HepG2 (cell line): ENCODE measurements around the gene AUTS2. TPM values are rescaled to one million over a fixed set of nuclear protein-coding genes. Genes with fewer than 3 reads are reported as not detected.

Experiments
- ATAC-seq: fragments of 200-7000 bp; cut with Tn5 transposase; 3 replicates; pipeline ENCODE4 v1.9.1; 2020; ENCODE audit warnings: mild to moderate bottlenecking, moderate library complexity
- BruUV-seq: library from RNA; stranded (reverse); fragments of 400-500 nt; replicated peaks from 2 replicates; lab custom pipeline; 2021; lab: Mats Ljungman, UMichigan
- CTCF ChIA-PET: fragments of 300-600 bp; formaldehyde crosslinking; extraction: SDS; loops from one replicate; lab custom pipeline; 2021; ENCODE audit warnings: low total read pairs, inconsistent platforms, low intra/inter-chr PET ratio; lab: Yijun Ruan, JAX
- POLR2A ChIA-PET: fragments of 350-600 bp; sonication (Branson Sonifier 250); formaldehyde crosslinking; loops from one replicate; lab custom pipeline; 2020; ENCODE audit warnings: antibody characterized with exemption, inconsistent platforms; lab: Yijun Ruan, JAX
- DNase-seq: peaks from one replicate; pipeline ENCODE4 v3.0.0-alpha.2; 2015; ENCODE audit warnings: low spot score
- FAIRE-seq: peaks from 3 replicates; lab custom pipeline; 2011; peaks lifted over from hg19 to GRCh38; lab: Jason Lieb, UNC
- H2AFZ ChIP-seq: one replicate; pipeline ENCODE4 v1.6.1; 2011; ENCODE audit warnings: low read length, inconsistent platforms
- H3K27ac ChIP-seq: fragments of 300-600 bp; 3 replicates; pipeline ENCODE4 v1.8.0; 2011; ENCODE audit warnings: mixed run types, mild to moderate bottlenecking, mixed read lengths, low read length, inconsistent platforms; ENCODE audit not compliant: insufficient read depth; ENCODE audit errors: extremely low read length
- H3K27me3 ChIP-seq, 2 experiments: fragments of 200-600 bp in 1 of 2; 2 replicates in 1 of 2; 3 replicates in 1 of 2; pipeline versions ENCODE4 v1.6.0 to v1.8.0; 2011; ENCODE audit warnings: low read length in 2 of 2, mild to moderate bottlenecking in 2 of 2, moderate library complexity in 2 of 2, inconsistent platforms in 1 of 2; ENCODE audit not compliant: insufficient read depth in 2 of 2, control insufficient read depth in 1 of 2
- H3K36me3 ChIP-seq, 2 experiments: fragments of 200-600 bp in 1 of 2; replicated peaks in 1 of 2; 2 replicates in 1 of 2; 3 replicates in 1 of 2; pipeline versions ENCODE4 v1.5.1 to v1.8.0; 2011; ENCODE audit warnings: low read length in 2 of 2, inconsistent platforms in 1 of 2; ENCODE audit not compliant: insufficient read depth in 2 of 2, control insufficient read depth in 1 of 2
- H3K4me1 ChIP-seq: 2 replicates; pipeline ENCODE4 v1.5.1; 2012; ENCODE audit warnings: low read length, inconsistent platforms; ENCODE audit not compliant: insufficient read depth
- H3K4me2 ChIP-seq: 2 replicates; pipeline ENCODE4 v1.6.0; 2011; ENCODE audit warnings: low read depth, low read length, inconsistent platforms
- H3K4me3 ChIP-seq, 3 experiments: fragments of 200-600 bp in 1 of 3; sonication (generic), shearing (Covaris generic) in 1 of 3; replicated peaks in 1 of 3; 2 replicates each; pipeline ENCODE4 v1.5.1; 2011 to 2016; ENCODE audit warnings: low read length in 3 of 3, inconsistent platforms in 2 of 3, low read depth in 2 of 3, mild to moderate bottlenecking in 2 of 3, control low read depth in 1 of 3, mixed read lengths in 1 of 3; ENCODE audit not compliant: insufficient read depth in 1 of 3
- H3K79me2 ChIP-seq: one replicate; pipeline ENCODE4 v1.6.1; 2011; ENCODE audit warnings: low read length, inconsistent platforms; ENCODE audit not compliant: insufficient read depth
- H3K9ac ChIP-seq: 2 replicates; pipeline ENCODE4 v1.6.0; 2011; ENCODE audit warnings: mild to moderate bottlenecking, low read depth, low read length, inconsistent platforms; ENCODE audit not compliant: insufficient read depth
- H3K9me3 ChIP-seq: 2 replicates; pipeline ENCODE4 v1.5.1; 2012; ENCODE audit warnings: mild to moderate bottlenecking, low read length
- H4K20me1 ChIP-seq: 2 replicates; pipeline ENCODE4 v1.6.0; 2011; ENCODE audit warnings: inconsistent platforms, mild to moderate bottlenecking, low read length, moderate library complexity; ENCODE audit not compliant: insufficient read depth
- BCL6 ChIP-seq: IDR thresholded peaks from 2 replicates; pipeline ENCODE4 v1.6.1; 2016; ENCODE audit warnings: missing genetic modification reagents, missing compliant biosample characterization
- MIXL1 ChIP-seq: IDR thresholded peaks from 2 replicates; pipeline ENCODE4 v1.6.1; 2016
- MTA1 ChIP-seq: sonication (generic); formaldehyde crosslinking; IDR thresholded peaks from 2 replicates; pipeline ENCODE4 v1.4.0; 2020; ENCODE audit warnings: missing genetic modification reagents, mild to moderate bottlenecking, borderline replicate concordance
- RELA ChIP-seq: sonication (generic); formaldehyde crosslinking; IDR thresholded peaks from 2 replicates; pipeline ENCODE4 v1.4.0; 2020; ENCODE audit warnings: missing genetic modification reagents
- TAF15 ChIP-seq: fragments of 200-400 bp; formaldehyde crosslinking; IDR thresholded peaks from one replicate; pipeline ENCODE4 v1.6.1; 2018; ENCODE audit warnings: mild to moderate bottlenecking, low read depth, low read length; ENCODE audit not compliant: poor library complexity, severe bottlenecking
- TCF12 ChIP-seq, 2 experiments: fragments of 450-650 bp in 1 of 2; sonication (generic) in 1 of 2; formaldehyde crosslinking in 1 of 2; IDR thresholded peaks; 2 replicates each; pipeline versions ENCODE4 v1.6.1 to v1.8.0; 2017 to 2022; ENCODE audit warnings: antibody characterized with exemption in 1 of 2, mild to moderate bottlenecking in 1 of 2, missing genetic modification reagents in 1 of 2, moderate library complexity in 1 of 2
- ZBTB1 ChIP-seq: sonication (generic); formaldehyde crosslinking; IDR thresholded peaks from 2 replicates; pipeline ENCODE4 v1.4.0; 2020; ENCODE audit warnings: missing genetic modification reagents, borderline replicate concordance
- ZNF382 ChIP-seq: sonication (generic); formaldehyde crosslinking; IDR thresholded peaks from 2 replicates; pipeline ENCODE4 v1.5.0; 2020; ENCODE audit warnings: missing genetic modification reagents, mild to moderate bottlenecking, borderline replicate concordance
- ZNF468 ChIP-seq: sonication (generic); formaldehyde crosslinking; IDR thresholded peaks from 2 replicates; pipeline ENCODE4 v1.8.0; 2022; ENCODE audit warnings: mild to moderate bottlenecking, moderate library complexity, missing genetic modification reagents
- ZNF761 ChIP-seq: sonication (generic); formaldehyde crosslinking; conservative IDR thresholded peaks from 2 replicates; pipeline ENCODE4 v1.4.0; 2020; ENCODE audit warnings: mild to moderate bottlenecking, missing genetic modification reagents
- WGBS: methylation state at CpG from one replicate; pipeline ENCODE4 v1.1.6; 2017; ENCODE audit warnings: low lambda C conversion rate; 5-methylcytosine and 5-hydroxymethylcytosine counted together
- in situ Hi-C: cut with HindIII; loops from 2 replicates; pipeline ENCODE4 v1.10.0; 2017; ENCODE audit warnings: low pct_unique_long_range_greater_than_20kb; ENCODE audit not compliant: extremely low pct_ligation_motif_present
- intact Hi-C: fragments of 100-400 bp; cut with micrococcal nuclease; formaldehyde crosslinking; loops from one replicate; pipeline ENCODE4 v1.10.0; 2022; ENCODE audit not compliant: unreplicated experiment
- polyA plus RNA-seq, 8 experiments: library from polyadenylated mRNA; depleted of rRNA in 3 of 8; stranded (reverse) in 7 of 8; unstranded in 1 of 8; fragments of >200 nt; fragmentation: Illumina TruSeq in 4 of 8; extraction: Trizol in 4 of 8; gene quantifications; 2 replicates each; pipeline versions ENCODE4 v1.2.1 to v1.2.3, GENCODE V29; 2011 to 2016; ENCODE audit warnings: low read depth in 4 of 8, missing spikeins in 1 of 8, mixed read lengths in 1 of 8; ENCODE audit not compliant: insufficient read depth in 1 of 8
- total RNA-seq, 5 experiments: library from RNA; depleted of rRNA; stranded (reverse); fragments of >200 nt; fragmentation: Illumina TruSeq; extraction: Trizol; gene quantifications; 2 replicates each; pipeline ENCODE4 v1.2.3, GENCODE V29; 2016; ENCODE audit warnings: low read depth in 1 of 5
- TF ChIP-seq, protein P1 (sequence below): IDR thresholded peaks from 2 replicates; pipeline ENCODE4 v1.6.1; 2016; ENCODE audit warnings: missing compliant biosample characterization, missing genetic modification reagents, borderline replicate concordance

AUTS2 gene
- total and polyA plus RNA-seq, 2 of the 13 experiments (the other 11 are each of a cell fraction or from before 2014, with no cell fraction given) = 0.38 TPM; not detected in 1

- TF ChIP-seq MIXL1 (CRISPR knock-in tag) (no peak), RELA (CRISPR knock-in tag) (no peak)
Measured at GRCh38 chr7:69770613-69771012, 172.3 kb downstream of the AUTS2 start (continued).

- Histone ChIP-seq H2AFZ (no peak overlapping the region), H3K9ac (no peak overlapping the region), H3K27ac (no peak overlapping the region), H3K4me3 (no peak overlapping the region), H3K4me2 (no peak overlapping the region), H3K36me3 (no peaks in the 10 kb centered on the region), H4K20me1 (no peaks in the 10 kb centered on the region), H3K79me2 (no peaks in the 10 kb centered on the region), H3K9me3 (no peaks in the 10 kb centered on the region), H3K4me1 (no peaks in the 10 kb centered on the region), H3K27me3 (no peaks in the 10 kb centered on the region)
- ATAC-seq (no peak), DNase-seq (no peak), FAIRE-seq (no peak)
- ChIA-PET POLR2A (no interaction called here), CTCF (no interaction called here)
- no TSS peak for BruUV-seq
- intact Hi-C loops (no loop called here), in situ Hi-C loops (no loop called here)
- 44% methylated on average over 9 of the region's 9 CpGs for WGBS
- no peak for TF ChIP-seq ZNF382
- TF ChIP-seq ZNF468 (CRISPR knock-in tag) = no peak
- TF ChIP-seq TAF15 = no peak
- TF ChIP-seq BCL6 = no peak
- TF ChIP-seq, protein P1, sequence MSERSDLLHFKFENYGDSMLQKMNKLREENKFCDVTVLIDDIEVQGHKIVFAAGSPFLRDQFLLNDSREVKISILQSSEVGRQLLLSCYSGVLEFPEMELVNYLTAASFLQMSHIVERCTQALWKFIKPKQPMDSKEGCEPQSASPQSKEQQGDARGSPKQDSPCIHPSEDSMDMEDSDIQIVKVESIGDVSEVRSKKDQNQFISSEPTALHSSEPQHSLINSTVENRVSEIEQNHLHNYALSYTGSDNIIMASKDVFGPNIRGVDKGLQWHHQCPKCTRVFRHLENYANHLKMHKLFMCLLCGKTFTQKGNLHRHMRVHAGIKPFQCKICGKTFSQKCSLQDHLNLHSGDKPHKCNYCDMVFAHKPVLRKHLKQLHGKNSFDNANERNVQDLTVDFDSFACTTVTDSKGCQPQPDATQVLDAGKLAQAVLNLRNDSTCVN = no peak
- no peak for TF ChIP-seq TCF12 (IDR thresholded peaks at IDR 0.05)
- TF ChIP-seq TCF12 (CRISPR knock-in tag; IDR thresholded peaks at IDR 0.05) = no peak
- no peak for TF ChIP-seq ZBTB1 (CRISPR knock-in tag)
- TF ChIP-seq MTA1 (CRISPR knock-in tag) = no peak
- no peak for TF ChIP-seq ZNF761 (CRISPR knock-in tag)
Measured at GRCh38 chr7:69772718-69773436, 174.6 kb downstream of the AUTS2 start.
